ENCODE results near the gene MYOF.

- TF ChIP-seq USF1 (IDR thresholded peaks at IDR 0.05; ENCODE audit: borderline replicate concordance, extremely low read length, insufficient read depth, low read depth, low read length) (no peak), ELK1 (IDR thresholded peaks at IDR 0.05; ENCODE audit: low read depth, low read length) (no peak), REST (IDR thresholded peaks at IDR 0.05; ENCODE audit: low read depth, low read length) (no peak), CBX3 (IDR thresholded peaks at IDR 0.05; ENCODE audit: borderline replicate concordance, low read depth) (no peak), RELA (IDR thresholded peaks at IDR 0.05; ENCODE audit: borderline replicate concordance, partially characterized antibody) (no peak), JUND (IDR thresholded peaks at IDR 0.05; ENCODE audit: low read depth, low read length) (no peak)
Observed at GRCh38 chr10:93281367-93281720, 200.8 kb downstream of the MYOF start.

All from GM12878 (cell line).